GM23338 (cell line): ENCODE data around the gene DRC1.

Experiments used
- CREB1 ChIP-seq: fragments of 250-450 bp; sonication (Bioruptor Pico); IDR thresholded peaks from 2 replicates; pipeline ENCODE4 v1.5.0; 2020; ENCODE audit warnings: low read depth, mild to moderate bottlenecking, moderate library complexity
- EZH2 ChIP-seq: fragments of 200-600 bp; sonication (generic); IDR thresholded peaks from one replicate; pipeline ENCODE4 v1.8.0; 2017; ENCODE audit warnings: antibody characterized with exemption, mild to moderate bottlenecking, low read depth; ENCODE audit not compliant: unreplicated experiment
- EZH2phosphoT487 ChIP-seq: fragments of 200-600 bp; sonication (generic); IDR thresholded peaks from one replicate; pipeline ENCODE4 v1.8.1; 2018; ENCODE audit warnings: antibody characterized with exemption; ENCODE audit not compliant: unreplicated experiment
- JUNB ChIP-seq: IDR thresholded peaks from one replicate; pipeline ENCODE4 v1.6.1; 2016; ENCODE audit warnings: antibody characterized with exemption; ENCODE audit not compliant: unreplicated experiment
- NANOG ChIP-seq: IDR thresholded peaks from 2 replicates; pipeline ENCODE4 v1.6.1; 2016; ENCODE audit warnings: antibody characterized with exemption, borderline replicate concordance
- POLR2AphosphoS5 ChIP-seq: IDR thresholded peaks from 2 replicates; pipeline ENCODE4 v1.6.1; 2016; ENCODE audit warnings: antibody characterized with exemption, low read depth
- STAT1 ChIP-seq: IDR thresholded peaks from one replicate; pipeline ENCODE4 v1.6.1; 2016; ENCODE audit warnings: antibody characterized with exemption; ENCODE audit not compliant: unreplicated experiment
- ZNF114 ChIP-seq: fragments of 250-450 bp; sonication (Bioruptor Pico); IDR thresholded peaks from 2 replicates; pipeline ENCODE4 v1.5.0; 2020; ENCODE audit warnings: mild to moderate bottlenecking, moderate library complexity
- TF ChIP-seq, protein P1 (sequence below), 2 experiments: fragments of 200-600 bp in 1 of 2; sonication (generic) in 1 of 2; conservative IDR thresholded peaks; 2 replicates each; pipeline versions ENCODE4 v1.5.1 to v1.6.1; 2016 to 2017; ENCODE audit warnings: antibody characterized with exemption in 2 of 2, low read depth in 2 of 2, mild to moderate bottlenecking in 2 of 2, moderate library complexity in 1 of 2
- TF ChIP-seq, protein P2 (sequence below): IDR thresholded peaks from one replicate; pipeline ENCODE4 v1.6.1; 2018; ENCODE audit warnings: antibody characterized with exemption; ENCODE audit not compliant: unreplicated experiment
- TF ChIP-seq, protein P3 (sequence below): IDR thresholded peaks from 2 replicates; pipeline ENCODE4 v1.6.1; 2016; ENCODE audit warnings: antibody characterized with exemption

DNA sequence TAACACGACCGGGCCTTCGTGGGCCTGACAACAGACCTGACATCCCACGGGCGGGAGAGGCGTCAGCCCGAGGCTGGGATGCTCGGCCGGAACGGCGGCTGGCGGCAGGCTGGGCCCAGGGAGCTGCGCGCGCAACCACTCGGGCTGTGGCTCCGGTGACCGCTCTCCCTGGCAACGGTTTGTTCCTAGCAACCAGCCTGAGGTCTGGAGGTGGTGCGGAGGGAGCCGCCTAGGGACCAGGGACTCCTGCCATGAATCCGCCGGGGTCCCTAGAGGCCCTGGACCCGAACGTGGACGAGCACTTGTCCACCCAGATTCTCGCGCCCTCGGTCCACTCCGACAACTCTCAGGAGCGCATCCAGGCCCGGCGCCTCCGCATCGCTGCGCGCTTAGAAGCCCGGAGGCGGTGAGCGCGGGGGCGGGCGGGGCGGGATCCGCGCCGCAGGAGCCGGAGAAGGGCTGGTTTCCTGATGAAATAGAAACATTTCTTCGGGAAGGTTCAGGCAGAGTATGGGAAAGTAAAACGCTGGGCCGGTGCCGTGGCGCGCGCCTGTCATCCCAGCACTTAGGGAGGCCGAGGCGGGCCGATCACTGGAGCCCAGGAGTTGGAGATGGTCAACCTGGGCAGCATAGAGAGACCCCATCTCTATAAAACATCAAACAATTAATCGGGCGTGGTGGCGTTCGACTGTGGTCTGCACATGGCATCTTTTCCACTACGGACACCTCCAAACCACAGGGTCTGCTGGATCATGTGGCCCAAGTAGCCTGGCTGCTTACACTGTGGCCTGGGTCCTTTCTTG lies at the start of gene DRC1:
- TF ChIP-seq, protein P1, sequence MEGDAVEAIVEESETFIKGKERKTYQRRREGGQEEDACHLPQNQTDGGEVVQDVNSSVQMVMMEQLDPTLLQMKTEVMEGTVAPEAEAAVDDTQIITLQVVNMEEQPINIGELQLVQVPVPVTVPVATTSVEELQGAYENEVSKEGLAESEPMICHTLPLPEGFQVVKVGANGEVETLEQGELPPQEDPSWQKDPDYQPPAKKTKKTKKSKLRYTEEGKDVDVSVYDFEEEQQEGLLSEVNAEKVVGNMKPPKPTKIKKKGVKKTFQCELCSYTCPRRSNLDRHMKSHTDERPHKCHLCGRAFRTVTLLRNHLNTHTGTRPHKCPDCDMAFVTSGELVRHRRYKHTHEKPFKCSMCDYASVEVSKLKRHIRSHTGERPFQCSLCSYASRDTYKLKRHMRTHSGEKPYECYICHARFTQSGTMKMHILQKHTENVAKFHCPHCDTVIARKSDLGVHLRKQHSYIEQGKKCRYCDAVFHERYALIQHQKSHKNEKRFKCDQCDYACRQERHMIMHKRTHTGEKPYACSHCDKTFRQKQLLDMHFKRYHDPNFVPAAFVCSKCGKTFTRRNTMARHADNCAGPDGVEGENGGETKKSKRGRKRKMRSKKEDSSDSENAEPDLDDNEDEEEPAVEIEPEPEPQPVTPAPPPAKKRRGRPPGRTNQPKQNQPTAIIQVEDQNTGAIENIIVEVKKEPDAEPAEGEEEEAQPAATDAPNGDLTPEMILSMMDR (conservative IDR thresholded peaks at IDR 0.05; ENCODE audit: low read depth in 2 of 2) = peak in 1 of 2 experiments; percentile 29; a peak in 1 of 4 replicates
- no peak for TF ChIP-seq EZH2
- no peak for TF ChIP-seq POLR2AphosphoS5
- no peak for TF ChIP-seq EZH2phosphoT487
- TF ChIP-seq STAT1 = no peak
- TF ChIP-seq, protein P2, sequence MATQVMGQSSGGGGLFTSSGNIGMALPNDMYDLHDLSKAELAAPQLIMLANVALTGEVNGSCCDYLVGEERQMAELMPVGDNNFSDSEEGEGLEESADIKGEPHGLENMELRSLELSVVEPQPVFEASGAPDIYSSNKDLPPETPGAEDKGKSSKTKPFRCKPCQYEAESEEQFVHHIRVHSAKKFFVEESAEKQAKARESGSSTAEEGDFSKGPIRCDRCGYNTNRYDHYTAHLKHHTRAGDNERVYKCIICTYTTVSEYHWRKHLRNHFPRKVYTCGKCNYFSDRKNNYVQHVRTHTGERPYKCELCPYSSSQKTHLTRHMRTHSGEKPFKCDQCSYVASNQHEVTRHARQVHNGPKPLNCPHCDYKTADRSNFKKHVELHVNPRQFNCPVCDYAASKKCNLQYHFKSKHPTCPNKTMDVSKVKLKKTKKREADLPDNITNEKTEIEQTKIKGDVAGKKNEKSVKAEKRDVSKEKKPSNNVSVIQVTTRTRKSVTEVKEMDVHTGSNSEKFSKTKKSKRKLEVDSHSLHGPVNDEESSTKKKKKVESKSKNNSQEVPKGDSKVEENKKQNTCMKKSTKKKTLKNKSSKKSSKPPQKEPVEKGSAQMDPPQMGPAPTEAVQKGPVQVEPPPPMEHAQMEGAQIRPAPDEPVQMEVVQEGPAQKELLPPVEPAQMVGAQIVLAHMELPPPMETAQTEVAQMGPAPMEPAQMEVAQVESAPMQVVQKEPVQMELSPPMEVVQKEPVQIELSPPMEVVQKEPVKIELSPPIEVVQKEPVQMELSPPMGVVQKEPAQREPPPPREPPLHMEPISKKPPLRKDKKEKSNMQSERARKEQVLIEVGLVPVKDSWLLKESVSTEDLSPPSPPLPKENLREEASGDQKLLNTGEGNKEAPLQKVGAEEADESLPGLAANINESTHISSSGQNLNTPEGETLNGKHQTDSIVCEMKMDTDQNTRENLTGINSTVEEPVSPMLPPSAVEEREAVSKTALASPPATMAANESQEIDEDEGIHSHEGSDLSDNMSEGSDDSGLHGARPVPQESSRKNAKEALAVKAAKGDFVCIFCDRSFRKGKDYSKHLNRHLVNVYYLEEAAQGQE = no peak
- TF ChIP-seq, protein P3, sequence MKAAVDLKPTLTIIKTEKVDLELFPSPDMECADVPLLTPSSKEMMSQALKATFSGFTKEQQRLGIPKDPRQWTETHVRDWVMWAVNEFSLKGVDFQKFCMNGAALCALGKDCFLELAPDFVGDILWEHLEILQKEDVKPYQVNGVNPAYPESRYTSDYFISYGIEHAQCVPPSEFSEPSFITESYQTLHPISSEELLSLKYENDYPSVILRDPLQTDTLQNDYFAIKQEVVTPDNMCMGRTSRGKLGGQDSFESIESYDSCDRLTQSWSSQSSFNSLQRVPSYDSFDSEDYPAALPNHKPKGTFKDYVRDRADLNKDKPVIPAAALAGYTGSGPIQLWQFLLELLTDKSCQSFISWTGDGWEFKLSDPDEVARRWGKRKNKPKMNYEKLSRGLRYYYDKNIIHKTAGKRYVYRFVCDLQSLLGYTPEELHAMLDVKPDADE = no peak
- TF ChIP-seq NANOG = no peak
- TF ChIP-seq JUNB = no peak
- TF ChIP-seq CREB1 (CRISPR knock-in tag) = no peak
- no peak for TF ChIP-seq ZNF114 (CRISPR knock-in tag)
